Measurements from ENCODE around the gene PRDM16.

Gene PRDM16

GRCh38 chr1:3408751-3409266 lies 339.8 kb downstream of the PRDM16 start (continued):
- TF ChIP-seq, protein P1, sequence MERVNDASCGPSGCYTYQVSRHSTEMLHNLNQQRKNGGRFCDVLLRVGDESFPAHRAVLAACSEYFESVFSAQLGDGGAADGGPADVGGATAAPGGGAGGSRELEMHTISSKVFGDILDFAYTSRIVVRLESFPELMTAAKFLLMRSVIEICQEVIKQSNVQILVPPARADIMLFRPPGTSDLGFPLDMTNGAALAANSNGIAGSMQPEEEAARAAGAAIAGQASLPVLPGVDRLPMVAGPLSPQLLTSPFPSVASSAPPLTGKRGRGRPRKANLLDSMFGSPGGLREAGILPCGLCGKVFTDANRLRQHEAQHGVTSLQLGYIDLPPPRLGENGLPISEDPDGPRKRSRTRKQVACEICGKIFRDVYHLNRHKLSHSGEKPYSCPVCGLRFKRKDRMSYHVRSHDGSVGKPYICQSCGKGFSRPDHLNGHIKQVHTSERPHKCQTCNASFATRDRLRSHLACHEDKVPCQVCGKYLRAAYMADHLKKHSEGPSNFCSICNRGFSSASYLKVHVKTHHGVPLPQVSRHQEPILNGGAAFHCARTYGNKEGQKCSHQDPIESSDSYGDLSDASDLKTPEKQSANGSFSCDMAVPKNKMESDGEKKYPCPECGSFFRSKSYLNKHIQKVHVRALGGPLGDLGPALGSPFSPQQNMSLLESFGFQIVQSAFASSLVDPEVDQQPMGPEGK (CRISPR knock-in tag; IDR thresholded peaks at IDR 0.05; ENCODE audit: borderline replicate concordance) = no peak
- no peak for TF ChIP-seq POU6F1 (CRISPR knock-in tag; IDR thresholded peaks at IDR 0.05; ENCODE audit: borderline replicate concordance, low read depth)
- TF ChIP-seq GLIS3 (CRISPR knock-in tag; IDR thresholded peaks at IDR 0.05) = no peak

GRCh38 chr1:3409366-3410141 lies 340.6 kb downstream of the PRDM16 start:
- TF ChIP-seq TCF4 (CRISPR knock-in tag; IDR thresholded peaks at IDR 0.05; ENCODE audit: borderline replicate concordance) (no peak), POU6F1 (CRISPR knock-in tag; IDR thresholded peaks at IDR 0.05; ENCODE audit: borderline replicate concordance, low read depth) (no peak), ZNF8 (CRISPR knock-in tag; IDR thresholded peaks at IDR 0.05) (no peak), ZNF565 (CRISPR knock-in tag; conservative IDR thresholded peaks at IDR 0.05; ENCODE audit: low read depth) (no peak), ZFP3 (CRISPR knock-in tag; IDR thresholded peaks at IDR 0.05) (no peak), GLIS3 (CRISPR knock-in tag; IDR thresholded peaks at IDR 0.05) (no peak), TSHZ2 (CRISPR knock-in tag; IDR thresholded peaks at IDR 0.05) (no peak), ZC3H10 (CRISPR knock-in tag; IDR thresholded peaks at IDR 0.05) (no peak), RARB (CRISPR knock-in tag; IDR thresholded peaks at IDR 0.05) (no peak), ARNTL (CRISPR knock-in tag; IDR thresholded peaks at IDR 0.05; ENCODE audit: borderline replicate concordance, low read depth) (no peak), OSR1 (CRISPR knock-in tag; IDR thresholded peaks at IDR 0.05) (no peak), CSRNP3 (CRISPR knock-in tag; IDR thresholded peaks at IDR 0.05) (no peak), BACH2 (CRISPR knock-in tag; IDR thresholded peaks at IDR 0.05; ENCODE audit: borderline replicate concordance) (no peak)
- TF ChIP-seq, protein P1 (CRISPR knock-in tag; IDR thresholded peaks at IDR 0.05; ENCODE audit: borderline replicate concordance) = no peak
- ATAC-seq = no peak
